SU-DHL-6 (cell line): ENCODE data around the gene NR0B2.

ENCODE experiments used
- H2AFZ ChIP-seq: fragments of 200-600 bp; sonication (generic); 2 replicates; pipeline ENCODE4 v1.6.1; 2014; ENCODE audit warnings: low read depth, mild to moderate bottlenecking, moderate library complexity, mixed read lengths, antibody characterized with exemption, low read length; ENCODE audit not compliant: severe bottlenecking
- H3F3A ChIP-seq: fragments of 200-600 bp; shearing (Covaris generic); 2 replicates; pipeline ENCODE4 v1.6.0; 2016; ENCODE audit warnings: antibody characterized with exemption, mild to moderate bottlenecking; ENCODE audit not compliant: insufficient read depth
- H3K27ac ChIP-seq: fragments of 200-600 bp; sonication (generic); 2 replicates; pipeline ENCODE4 v1.5.1; 2016; ENCODE audit warnings: low read depth, mild to moderate bottlenecking, low read length, moderate library complexity, mixed read lengths
- H3K27me3 ChIP-seq: fragments of 200-600 bp; sonication (generic), shearing (Covaris generic); 2 replicates; pipeline ENCODE4 v1.6.0; 2014; ENCODE audit warnings: mild to moderate bottlenecking, low read length
- H3K36me3 ChIP-seq: fragments of 200-600 bp; sonication (generic); 2 replicates; pipeline ENCODE4 v1.6.1; 2014; ENCODE audit warnings: mild to moderate bottlenecking, low read length, mixed read lengths
- H3K4me2 ChIP-seq: fragments of 300-600, 200-600 bp; shearing (Covaris generic), sonication (generic); 2 replicates; pipeline ENCODE4 v1.6.0; 2014; ENCODE audit warnings: low read length, low read depth, mild to moderate bottlenecking; ENCODE audit not compliant: poor library complexity, severe bottlenecking
- H3K4me3 ChIP-seq: fragments of 200-600 bp; sonication (generic); 2 replicates; pipeline ENCODE4 v1.5.1; 2014; ENCODE audit warnings: antibody characterized with exemption, low read length, mild to moderate bottlenecking, mixed read lengths; ENCODE audit not compliant: insufficient read depth, poor library complexity, severe bottlenecking
- H3K79me2 ChIP-seq: fragments of 200-600 bp; sonication (generic); 2 replicates; pipeline ENCODE4 v1.6.1; 2014; ENCODE audit warnings: mild to moderate bottlenecking, low read length, moderate library complexity; ENCODE audit not compliant: insufficient read depth
- H3K9ac ChIP-seq: fragments of 200-600 bp; sonication (generic); 2 replicates; pipeline ENCODE4 v1.7.0; 2014; ENCODE audit warnings: mild to moderate bottlenecking, low read length
- H3K9me2 ChIP-seq: fragments of 200-600 bp; sonication (generic); replicated peaks from 2 replicates; pipeline ENCODE4 v1.6.1; 2014; ENCODE audit warnings: low read length; ENCODE audit not compliant: insufficient read depth
- H3K9me3 ChIP-seq: fragments of 200-600 bp; sonication (generic); 2 replicates; pipeline ENCODE4 v1.6.1; 2014; ENCODE audit warnings: low read length, mixed read lengths; ENCODE audit not compliant: insufficient read depth
- H4K20me1 ChIP-seq: fragments of 200-600 bp; sonication (generic); 2 replicates; pipeline ENCODE4 v1.6.1; 2014; ENCODE audit warnings: low read depth, mild to moderate bottlenecking, antibody characterized with exemption, low read length, moderate library complexity, mixed read lengths
- EZH2phosphoT487 ChIP-seq: fragments of 200-600 bp; sonication (generic), shearing (Covaris generic); conservative IDR thresholded peaks from 2 replicates; pipeline ENCODE4 v1.6.1; 2018; ENCODE audit warnings: mild to moderate bottlenecking, antibody characterized with exemption, low read length, moderate library complexity, mixed read lengths
- TF ChIP-seq, protein P1 (sequence below): fragments of 200-600 bp; sonication (generic); IDR thresholded peaks from one replicate; pipeline ENCODE4 v1.5.1; 2017; ENCODE audit warnings: antibody characterized with exemption, mild to moderate bottlenecking, low read length, moderate library complexity; ENCODE audit not compliant: insufficient read depth, poor library complexity, severe bottlenecking

The NR0B2 gene

GRCh38 chr1:26913389-26913753 is 404 bp downstream of the NR0B2 start:
- Histone ChIP-seq H3K9me2 (no peaks in the 10 kb centered on the region), H3K79me2 (no peaks in the 10 kb centered on the region), H3K27me3 (no peaks in the 10 kb centered on the region), H2AFZ (no peak overlapping the region), H4K20me1 (no peaks in the 10 kb centered on the region), H3F3A (no peaks in the 10 kb centered on the region), H3K9me3 (no peaks in the 10 kb centered on the region), H3K36me3 (no peaks in the 10 kb centered on the region), H3K4me3 (no peak overlapping the region), H3K9ac (no peak overlapping the region), H3K4me2 (no peak overlapping the region), H3K27ac (no peak overlapping the region)
- no peak for TF ChIP-seq EZH2phosphoT487
- TF ChIP-seq, protein P1, sequence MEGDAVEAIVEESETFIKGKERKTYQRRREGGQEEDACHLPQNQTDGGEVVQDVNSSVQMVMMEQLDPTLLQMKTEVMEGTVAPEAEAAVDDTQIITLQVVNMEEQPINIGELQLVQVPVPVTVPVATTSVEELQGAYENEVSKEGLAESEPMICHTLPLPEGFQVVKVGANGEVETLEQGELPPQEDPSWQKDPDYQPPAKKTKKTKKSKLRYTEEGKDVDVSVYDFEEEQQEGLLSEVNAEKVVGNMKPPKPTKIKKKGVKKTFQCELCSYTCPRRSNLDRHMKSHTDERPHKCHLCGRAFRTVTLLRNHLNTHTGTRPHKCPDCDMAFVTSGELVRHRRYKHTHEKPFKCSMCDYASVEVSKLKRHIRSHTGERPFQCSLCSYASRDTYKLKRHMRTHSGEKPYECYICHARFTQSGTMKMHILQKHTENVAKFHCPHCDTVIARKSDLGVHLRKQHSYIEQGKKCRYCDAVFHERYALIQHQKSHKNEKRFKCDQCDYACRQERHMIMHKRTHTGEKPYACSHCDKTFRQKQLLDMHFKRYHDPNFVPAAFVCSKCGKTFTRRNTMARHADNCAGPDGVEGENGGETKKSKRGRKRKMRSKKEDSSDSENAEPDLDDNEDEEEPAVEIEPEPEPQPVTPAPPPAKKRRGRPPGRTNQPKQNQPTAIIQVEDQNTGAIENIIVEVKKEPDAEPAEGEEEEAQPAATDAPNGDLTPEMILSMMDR: no peak

- H3K4me3 ChIP-seq: no peak overlapping the region
- no peak overlapping the region for H3K9ac ChIP-seq
Measured at GRCh38 chr1:26912147-26912490, 1.7 kb downstream of the NR0B2 start.

GRCh38 chr1:26911399-26912146 is 2.2 kb downstream of the NR0B2 start:
- Histone ChIP-seq H3K9ac (no peak overlapping the region), H3K4me3 (no peak overlapping the region), H3K27ac (no peak overlapping the region), H2AFZ (no peak overlapping the region), H3K4me2 (no peak overlapping the region), H4K20me1 (no peaks in the 10 kb centered on the region), H3F3A (no peaks in the 10 kb centered on the region), H3K9me3 (no peaks in the 10 kb centered on the region), H3K36me3 (no peaks in the 10 kb centered on the region), H3K79me2 (no peaks in the 10 kb centered on the region), H3K27me3 (no peaks in the 10 kb centered on the region), H3K9me2 (no peaks in the 10 kb centered on the region)
- TF ChIP-seq EZH2phosphoT487: no peak
- TF ChIP-seq, protein P1: no peak

More at GRCh38 chr1:26912147-26912490, 1.7 kb downstream of the NR0B2 start:
- Histone ChIP-seq H4K20me1 (no peaks in the 10 kb centered on the region), H3F3A (no peaks in the 10 kb centered on the region), H3K9me2 (no peaks in the 10 kb centered on the region), H3K27ac (no peak overlapping the region), H2AFZ (no peak overlapping the region), H3K79me2 (no peaks in the 10 kb centered on the region), H3K36me3 (no peaks in the 10 kb centered on the region), H3K4me2 (no peak overlapping the region), H3K9me3 (no peaks in the 10 kb centered on the region), H3K27me3 (no peaks in the 10 kb centered on the region)
- no peak for TF ChIP-seq EZH2phosphoT487
- TF ChIP-seq, protein P1: no peak
